ENCODE results near the gene ME1. TPM values are rescaled to one million over a fixed set of nuclear protein-coding genes. Genes with fewer than 3 reads are reported as not detected.

Gene ME1
- total RNA-seq, 1 experiment from 2014 or later = 5.3 TPM

- TF ChIP-seq ZNF532 (CRISPR knock-in tag; IDR thresholded peaks at IDR 0.05; ENCODE audit: borderline replicate concordance) (no peak), EMX1 (CRISPR knock-in tag; IDR thresholded peaks at IDR 0.05) (no peak), MAX (CRISPR knock-in tag; IDR thresholded peaks at IDR 0.05) (no peak), MYBL2 (CRISPR knock-in tag; IDR thresholded peaks at IDR 0.05) (no peak), AR (CRISPR knock-in tag; IDR thresholded peaks at IDR 0.05) (no peak), TEAD1 (CRISPR knock-in tag; IDR thresholded peaks at IDR 0.05) (no peak), STAT6 (CRISPR knock-in tag; conservative IDR thresholded peaks at IDR 0.05; ENCODE audit: low read depth) (no peak), ZNF425 (CRISPR knock-in tag; conservative IDR thresholded peaks at IDR 0.05) (no peak), ETV6 (CRISPR knock-in tag; IDR thresholded peaks at IDR 0.05) (no peak), ZNF416 (CRISPR knock-in tag; IDR thresholded peaks at IDR 0.05) (no peak), IRF1 (CRISPR knock-in tag; IDR thresholded peaks at IDR 0.05) (no peak), JUN (CRISPR knock-in tag; IDR thresholded peaks at IDR 0.05) (no peak), NR1H2 (CRISPR knock-in tag; IDR thresholded peaks at IDR 0.05) (no peak), ZNF396 (CRISPR knock-in tag; IDR thresholded peaks at IDR 0.05; ENCODE audit: borderline replicate concordance) (no peak), GTF2I (CRISPR knock-in tag; conservative IDR thresholded peaks at IDR 0.05) (no peak), CREB1 (CRISPR knock-in tag; IDR thresholded peaks at IDR 0.05) (no peak)
- 0 out of 2 replicates have a peak, but pooled peaks cover 4% of the 10 kb centered on the region for H3K4me1 Mint-ChIP-seq
- H3K27ac Mint-ChIP-seq = no peak overlapping the region
- H3K9me3 Mint-ChIP-seq = peaks cover 17% of the 10 kb centered on the region
- H3K36me3 Mint-ChIP-seq = no peaks in the 10 kb centered on the region
- no peak for DNase-seq (ENCODE audit: low spot score)
- ChIA-PET POLR2A (no interaction called here), CTCF (no interaction called here)
- H3K27me3 Mint-ChIP-seq (ENCODE audit: low read depth) = no peaks in the 10 kb centered on the region
- no peak for ATAC-seq
- H3K4me3 Mint-ChIP-seq = no peak overlapping the region
These were observed 172.3 kb downstream of the ME1 start for GRCh38 chr6:83258517-83258916.
